Pancreas (tissue), 10 donors: ENCODE measurements around the gene LNX2. TPM values are rescaled to one million over a fixed set of nuclear protein-coding genes. Genes with fewer than 3 reads are reported as not detected.

Experiments used
- ATAC-seq, 4 donors: fragments of 200-7000 bp; cut with Tn5 transposase; one replicate each; pipeline versions ENCODE4 v1.8.0 to v1.9.1; 2020; ENCODE audit warnings: mild to moderate bottlenecking in 4 of 4, moderate library complexity in 4 of 4
- DNase-seq, 6 donors: peaks; one replicate each; pipeline ENCODE4 v3.0.0-alpha.2; 2020
- FAIRE-seq: peaks from 2 replicates; lab custom pipeline; 2012; peaks lifted over from hg19 to GRCh38; lab: Jason Lieb, UNC
- H3K27ac ChIP-seq, 4 donors: fragments of 200-600 bp; sonication (generic); 1 replicate in 3 of 4; 2 replicates in 1 of 4; pipeline versions ENCODE4 v1.5.0 to v1.8.0; 2020
- H3K27me3 ChIP-seq, 4 donors: fragments of 200-600 bp; one replicate each; pipeline ENCODE4 v1.8.0; 2021
- H3K36me3 ChIP-seq, 3 donors: fragments of 200-600 bp; sonication (generic) in 1 of 3; one replicate each; pipeline versions ENCODE4 v1.5.0 to v1.8.0; 2020 to 2021
- H3K4me1 ChIP-seq, 3 donors: fragments of 200-600 bp; one replicate each; pipeline ENCODE4 v1.8.0; 2021
- H3K4me3 ChIP-seq, 4 donors: fragments of 200-600 bp; sonication (generic) in 2 of 4; one replicate each; pipeline versions ENCODE4 v1.5.0 to v1.8.0; 2020 to 2021
- H3K9me3 ChIP-seq, 4 donors: fragments of 200-600 bp; one replicate each; pipeline ENCODE4 v1.8.0; 2021
- WGBS, 2 donors: extraction: QIAGEN DNeasy Blood & Tissue Kit; methylation state at CpG; one replicate each; pipeline ENCODE4 v1.1.7; 2013; 5-methylcytosine and 5-hydroxymethylcytosine counted together
- intact Hi-C, 3 donors: fragments of 100-400 bp; cut with DNase I; formaldehyde crosslinking; loops; one replicate each; pipeline versions ENCODE4 v1.11.1 to v1.14.2; 2022
- polyA plus RNA-seq, 2 donors: library from polyadenylated mRNA; stranded (reverse); fragments of 200-250 nt; gene quantifications; one replicate each; pipeline ENCODE4 v1.2.3, GENCODE V29; 2013
- total RNA-seq, 6 donors: library from RNA; stranded (reverse); fragmentation: NEBNext Ultra II Directional in 4 of 6; extraction: Animal tissue kit (Norgen Biotek cat#: 25700) in 4 of 6; gene quantifications; one replicate each; pipeline versions ENCODE4 v1.2.1 to v1.2.4, GENCODE V29; 2021 to 2023
- TF ChIP-seq, protein P1 (sequence below), 4 donors: fragments of 200-600 bp; sonication (generic) in 3 of 4; IDR thresholded peaks; one replicate each; pipeline versions ENCODE4 v1.5.0 to v1.8.0; 2021; ENCODE audit warnings: antibody characterized with exemption in 4 of 4
- donor health status: healthy with polysubstance abuse.
- donor health status: DM: no; HTN: no; CAD: no; lungs with moderate emphysema.
- donor health status: DM: no; HTN: no; CAD: no.
- donor health status: control.
- donor health status: control.
- donor health status: Bipolar disorder and iron deficiency.
- donor health status: DM: yes; HTN: yes; CAD: no.
- donor health status: DM: no; HTN: no; CAD: no.
- donor health status: DM: no; HTN: no; CAD: no.
- donor health status: DM: yes; HTN: yes; CAD: no.

LNX2 gene
- total and polyA plus RNA-seq, 8 donors, result 4.9 to 18.9 (median 14.1) TPM

DNA sequence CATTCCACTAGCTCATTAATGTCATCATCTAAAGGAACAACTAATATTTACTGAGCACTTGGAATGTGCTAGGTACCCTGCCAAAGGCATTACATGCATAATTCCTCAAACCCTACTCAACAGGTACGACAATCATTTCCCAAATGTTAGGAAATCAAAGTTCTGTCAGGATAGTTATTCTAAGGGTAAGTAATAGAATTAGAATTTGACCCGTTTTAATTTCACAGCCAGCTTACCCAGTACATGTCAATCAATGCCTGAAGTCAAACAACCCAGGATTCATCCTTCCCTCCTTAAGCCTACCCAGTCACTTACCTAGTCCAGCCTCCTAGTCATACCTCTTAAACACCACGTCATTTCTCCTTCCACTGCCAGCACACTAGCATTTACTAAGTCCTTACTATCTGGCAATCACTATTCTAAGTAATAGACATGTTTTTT lies 2.4 kb downstream of the LNX2 start:
- H3K27me3 ChIP-seq, result no peaks in the 10 kb centered on the region
- peaks cover 30 to 31% (median 31%) of the 10 kb centered on the region in 3 donors for H3K4me1 ChIP-seq
- FAIRE-seq, result no peak
- peak overlapping the region; percentile 48 to 99 (median 98) for H3K27ac ChIP-seq
- peak in 1 of 4 donors; percentile 3 for ATAC-seq
- TF ChIP-seq, protein P1, sequence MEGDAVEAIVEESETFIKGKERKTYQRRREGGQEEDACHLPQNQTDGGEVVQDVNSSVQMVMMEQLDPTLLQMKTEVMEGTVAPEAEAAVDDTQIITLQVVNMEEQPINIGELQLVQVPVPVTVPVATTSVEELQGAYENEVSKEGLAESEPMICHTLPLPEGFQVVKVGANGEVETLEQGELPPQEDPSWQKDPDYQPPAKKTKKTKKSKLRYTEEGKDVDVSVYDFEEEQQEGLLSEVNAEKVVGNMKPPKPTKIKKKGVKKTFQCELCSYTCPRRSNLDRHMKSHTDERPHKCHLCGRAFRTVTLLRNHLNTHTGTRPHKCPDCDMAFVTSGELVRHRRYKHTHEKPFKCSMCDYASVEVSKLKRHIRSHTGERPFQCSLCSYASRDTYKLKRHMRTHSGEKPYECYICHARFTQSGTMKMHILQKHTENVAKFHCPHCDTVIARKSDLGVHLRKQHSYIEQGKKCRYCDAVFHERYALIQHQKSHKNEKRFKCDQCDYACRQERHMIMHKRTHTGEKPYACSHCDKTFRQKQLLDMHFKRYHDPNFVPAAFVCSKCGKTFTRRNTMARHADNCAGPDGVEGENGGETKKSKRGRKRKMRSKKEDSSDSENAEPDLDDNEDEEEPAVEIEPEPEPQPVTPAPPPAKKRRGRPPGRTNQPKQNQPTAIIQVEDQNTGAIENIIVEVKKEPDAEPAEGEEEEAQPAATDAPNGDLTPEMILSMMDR (IDR thresholded peaks at IDR 0.05), result no peak
- intact Hi-C loops, result no loop called here
- 16 to 17% methylated on average over 3 of the region's 3 CpGs for WGBS, 2 donors
- peak in 1 of 6 donors; percentile 39 for DNase-seq
- H3K9me3 ChIP-seq, result no peaks in the 10 kb centered on the region
- H3K36me3 ChIP-seq, result no peaks in the 10 kb centered on the region
- peak overlapping the region in 2 of 4 donors; percentile 86 to 93 for H3K4me3 ChIP-seq

DNA sequence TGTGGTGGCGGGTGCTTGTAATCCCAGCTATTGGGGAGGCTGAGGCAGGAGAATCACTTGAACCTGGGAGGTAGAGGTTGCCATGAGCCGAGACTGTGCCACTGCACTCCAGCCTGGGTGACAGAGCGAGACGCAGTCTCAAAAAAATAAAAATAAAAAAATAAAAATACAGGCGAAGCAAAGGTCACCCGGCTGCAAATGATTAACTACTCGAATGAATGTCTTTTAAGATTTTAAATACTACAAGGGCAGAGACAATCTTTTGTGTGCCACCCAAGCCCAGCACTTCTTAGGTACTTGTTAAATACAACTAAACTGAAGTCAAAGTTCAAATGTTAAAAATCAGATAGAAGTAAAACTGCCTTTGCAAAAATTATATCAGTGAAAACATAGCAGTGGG lies 6.7 kb downstream of the LNX2 start:
- H3K36me3 ChIP-seq, result no peaks in the 10 kb centered on the region
- TF ChIP-seq, protein P1 (IDR thresholded peaks at IDR 0.05), result no peak
- H3K27ac ChIP-seq, result peak overlapping the region in 1 of 4 donors; percentile 57
- 21 to 29% methylated on average over 7 of the region's 7 CpGs for WGBS, 2 donors
- H3K4me1 ChIP-seq, result peaks cover 29 to 38% (median 35%) of the 10 kb centered on the region in 3 donors
- no peak for DNase-seq
- ATAC-seq, result peak in 2 of 4 donors; percentile 14 to 24
- no peaks in the 10 kb centered on the region for H3K9me3 ChIP-seq
- intact Hi-C loops, result no loop called here
- FAIRE-seq, result no peak
- H3K27me3 ChIP-seq, result no peaks in the 10 kb centered on the region
- H3K4me3 ChIP-seq, result no peak overlapping the region

DNA sequence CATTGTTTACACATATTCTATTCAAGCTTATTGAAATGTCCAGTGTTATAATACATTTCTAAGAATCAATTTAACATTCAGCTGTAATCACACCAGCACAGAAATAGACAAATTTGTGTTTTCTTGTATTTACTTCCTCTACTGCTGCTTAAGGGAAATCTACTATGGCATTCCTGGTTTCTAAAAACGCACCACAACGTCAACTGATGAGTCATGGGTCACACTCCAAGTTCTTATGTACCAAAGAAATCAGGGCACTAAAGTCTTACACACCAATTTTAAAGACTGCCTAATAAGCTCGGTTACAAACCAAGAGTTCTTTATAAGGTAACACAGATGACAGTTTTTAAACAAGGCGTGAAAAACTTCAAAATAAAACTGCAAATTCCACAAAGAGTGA lies 13.2 kb downstream of the LNX2 start:
- H3K27ac ChIP-seq, result peak overlapping the region in 2 of 4 donors; percentile 14 to 32
- H3K4me1 ChIP-seq, result peaks cover 35 to 50% (median 42%) of the 10 kb centered on the region in 3 donors
- DNase-seq (no peak), FAIRE-seq (peak; percentile 51), ATAC-seq (peak; percentile 76 to 92 (median 83))
- H3K36me3 ChIP-seq, result no peaks in the 10 kb centered on the region
- H3K9me3 ChIP-seq, result no peaks in the 10 kb centered on the region
- intact Hi-C loops, result no loop called here
- no peaks in the 10 kb centered on the region for H3K27me3 ChIP-seq
- H3K4me3 ChIP-seq, result no peak overlapping the region
- TF ChIP-seq, protein P1 (IDR thresholded peaks at IDR 0.05), result no peak
- 23 to 26% methylated on average over 4 of the region's 4 CpGs for WGBS, 2 donors

DNA sequence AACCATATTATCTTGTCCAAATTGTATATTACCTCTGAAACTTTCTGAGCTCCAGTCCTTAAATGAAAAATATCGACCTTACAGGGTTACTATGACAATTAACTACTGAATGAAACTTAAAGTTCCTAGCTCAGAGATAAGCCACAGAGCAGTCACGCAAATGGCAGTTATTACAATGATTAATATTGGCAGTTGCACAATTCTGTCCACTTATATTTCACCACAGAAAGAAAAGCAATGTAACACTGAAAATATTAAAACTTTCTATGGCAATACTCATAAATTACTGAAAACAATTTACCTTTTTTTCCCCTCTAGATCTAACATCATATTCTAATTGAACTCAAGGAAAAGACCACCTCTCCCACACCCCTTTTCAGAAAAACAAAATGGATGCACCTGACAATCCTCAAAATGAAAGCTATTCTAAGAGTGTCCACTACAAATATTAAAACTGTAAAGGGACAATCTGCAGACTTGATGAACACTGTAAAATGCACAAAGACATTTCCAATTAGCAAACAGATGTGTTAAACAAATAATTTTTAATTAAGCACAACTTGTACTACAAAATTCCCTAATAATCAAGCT lies 14.6 kb downstream of the LNX2 start:
- TF ChIP-seq, protein P1 (IDR thresholded peaks at IDR 0.05), result no peak
- WGBS, 2 donors, result 4 to 9% methylated on average over 2 of the region's 2 CpGs
- FAIRE-seq, result no peak
- no peaks in the 10 kb centered on the region for H3K36me3 ChIP-seq
- H3K27me3 ChIP-seq, result no peaks in the 10 kb centered on the region
- DNase-seq, result no peak
- H3K9me3 ChIP-seq, result no peaks in the 10 kb centered on the region
- H3K4me1 ChIP-seq, result peaks cover 34 to 51% (median 46%) of the 10 kb centered on the region in 3 donors
- H3K4me3 ChIP-seq, result no peak overlapping the region
- peak; percentile 53 to 78 (median 68) for ATAC-seq
- intact Hi-C loops, result no loop called here
- peak overlapping the region in 2 of 4 donors; percentile 30 to 45 for H3K27ac ChIP-seq

DNA sequence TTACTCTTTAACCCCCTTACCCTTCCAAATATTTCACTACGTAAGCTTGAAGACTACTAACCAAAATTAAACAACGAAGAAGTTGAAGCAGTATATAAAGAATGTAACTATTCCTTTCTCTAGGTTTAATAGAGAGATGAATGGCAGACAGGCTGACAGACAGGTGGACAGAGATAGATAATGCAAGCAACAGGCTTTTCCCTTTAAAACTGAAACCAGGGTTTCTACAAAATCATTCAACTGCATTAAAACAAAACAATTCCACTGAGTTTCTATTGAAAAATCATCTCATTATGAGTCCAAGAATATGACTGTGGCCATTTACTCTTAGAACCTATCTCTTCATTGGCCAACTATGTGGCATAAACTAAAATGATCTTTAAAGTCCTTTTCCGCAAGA lies 15.2 kb downstream of the LNX2 start:
- H3K36me3 ChIP-seq, result no peaks in the 10 kb centered on the region
- peaks cover 40 to 56% (median 52%) of the 10 kb centered on the region in 3 donors for H3K4me1 ChIP-seq
- FAIRE-seq, result no peak
- H3K9me3 ChIP-seq, result no peaks in the 10 kb centered on the region
- H3K27ac ChIP-seq, result peak overlapping the region in 2 of 4 donors; percentile 30 to 45
- H3K4me3 ChIP-seq, result no peak overlapping the region
- TF ChIP-seq, protein P1 (IDR thresholded peaks at IDR 0.05), result no peak
- DNase-seq, result no peak
- ATAC-seq, result no peak
- WGBS, 2 donors, result 36 to 48% methylated on average over 3 of the region's 3 CpGs
- intact Hi-C loops, result no loop called here
- no peaks in the 10 kb centered on the region for H3K27me3 ChIP-seq
